Testis (tissue), 2 donors: ENCODE measurements around the gene PLXNB3.

ENCODE experiments used
- POLR2A ChIP-seq: fragments of 450-650 bp; IDR thresholded peaks from one replicate; pipeline ENCODE4 v1.6.1; 2017; ENCODE audit warnings: antibody characterized with exemption, mild to moderate bottlenecking, moderate library complexity
- TF ChIP-seq, protein P1 (sequence below), 3 experiments: fragments of 450-650 bp in 2 of 3; fragments of 200-600 bp in 1 of 3; sonication (generic) in 1 of 3; IDR thresholded peaks; one replicate each; pipeline ENCODE4 v1.5.1; 2016 to 2019; ENCODE audit warnings: antibody characterized with exemption in 3 of 3, mild to moderate bottlenecking in 2 of 3, moderate library complexity in 1 of 3

DNA sequence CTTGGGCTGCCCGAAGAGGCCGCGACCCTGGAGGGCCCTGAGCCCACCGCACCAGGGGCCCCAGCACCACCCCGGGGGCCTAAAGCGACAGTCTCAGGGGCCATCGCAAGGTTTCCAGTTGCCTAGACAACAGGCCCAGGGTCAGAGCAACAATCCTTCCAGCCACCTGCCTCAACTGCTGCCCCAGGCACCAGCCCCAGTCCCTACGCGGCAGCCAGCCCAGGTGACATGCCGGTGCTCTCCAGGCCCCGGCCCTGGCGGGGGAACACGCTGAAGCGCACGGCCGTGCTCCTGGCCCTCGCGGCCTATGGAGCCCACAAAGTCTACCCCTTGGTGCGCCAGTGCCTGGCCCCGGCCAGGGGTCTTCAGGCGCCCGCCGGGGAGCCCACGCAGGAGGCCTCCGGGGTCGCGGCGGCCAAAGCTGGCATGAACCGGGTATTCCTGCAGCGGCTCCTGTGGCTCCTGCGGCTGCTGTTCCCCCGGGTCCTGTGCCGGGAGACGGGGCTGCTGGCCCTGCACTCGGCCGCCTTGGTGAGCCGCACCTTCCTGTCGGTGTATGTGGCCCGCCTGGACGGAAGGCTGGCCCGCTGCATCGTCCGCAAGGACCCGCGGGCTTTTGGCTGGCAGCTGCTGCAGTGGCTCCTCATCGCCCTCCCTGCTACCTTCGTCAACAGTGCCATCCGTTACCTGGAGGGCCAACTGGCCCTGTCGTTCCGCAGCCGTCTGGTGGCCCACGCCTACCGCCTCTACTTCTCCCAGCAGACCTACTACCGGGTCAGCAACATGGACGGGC lies 38.8 kb upstream of the PLXNB3 start:
- TF ChIP-seq, protein P1, sequence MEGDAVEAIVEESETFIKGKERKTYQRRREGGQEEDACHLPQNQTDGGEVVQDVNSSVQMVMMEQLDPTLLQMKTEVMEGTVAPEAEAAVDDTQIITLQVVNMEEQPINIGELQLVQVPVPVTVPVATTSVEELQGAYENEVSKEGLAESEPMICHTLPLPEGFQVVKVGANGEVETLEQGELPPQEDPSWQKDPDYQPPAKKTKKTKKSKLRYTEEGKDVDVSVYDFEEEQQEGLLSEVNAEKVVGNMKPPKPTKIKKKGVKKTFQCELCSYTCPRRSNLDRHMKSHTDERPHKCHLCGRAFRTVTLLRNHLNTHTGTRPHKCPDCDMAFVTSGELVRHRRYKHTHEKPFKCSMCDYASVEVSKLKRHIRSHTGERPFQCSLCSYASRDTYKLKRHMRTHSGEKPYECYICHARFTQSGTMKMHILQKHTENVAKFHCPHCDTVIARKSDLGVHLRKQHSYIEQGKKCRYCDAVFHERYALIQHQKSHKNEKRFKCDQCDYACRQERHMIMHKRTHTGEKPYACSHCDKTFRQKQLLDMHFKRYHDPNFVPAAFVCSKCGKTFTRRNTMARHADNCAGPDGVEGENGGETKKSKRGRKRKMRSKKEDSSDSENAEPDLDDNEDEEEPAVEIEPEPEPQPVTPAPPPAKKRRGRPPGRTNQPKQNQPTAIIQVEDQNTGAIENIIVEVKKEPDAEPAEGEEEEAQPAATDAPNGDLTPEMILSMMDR (IDR thresholded peaks at IDR 0.05): no peak
- no peak for TF ChIP-seq POLR2A
